Stimulated activated naive B cell treated with anti-CD40 and anti-IgM and Interleukin-4, amounts not matched to agents 10 μg/mL and 1 μg/mL and 100 μg/mL, for 72 hours (primary cell): Measurements from ENCODE around the gene SPTSSA.
"Not testable (repeated sequence)": the region's sequence is repeated elsewhere in the genome, so short reads cannot be mapped to it uniquely, and the experiment has no call there.

Experiments
- ATAC-seq, 2 donors: fragments of 150-1000 bp; cut with Tn5 transposase; replicated peaks; 2 replicates each; pipeline ENCODE4 v1.10.0; 2021; ENCODE audit warnings: moderate library complexity in 1 of 2
- DNase-seq: peaks from one replicate; pipeline ENCODE4 v3.0.0; 2021
- H3K27ac Mint-ChIP-seq: one replicate; pipeline ENCODE4 v1.8.0; 2022; ENCODE audit warnings: mild to moderate bottlenecking, mixed read lengths
- H3K27me3 Mint-ChIP-seq, 2 donors: one replicate each; pipeline ENCODE4 v1.8.0; 2022; ENCODE audit warnings: mixed read lengths in 2 of 2
- H3K36me3 Mint-ChIP-seq, 2 donors: one replicate each; pipeline ENCODE4 v1.8.0; 2022; ENCODE audit warnings: mixed read lengths in 2 of 2, mild to moderate bottlenecking in 1 of 2
- H3K4me1 Mint-ChIP-seq, 2 donors: one replicate each; pipeline ENCODE4 v1.8.0; 2022; ENCODE audit warnings: mixed read lengths in 2 of 2, mild to moderate bottlenecking in 1 of 2
- H3K4me3 Mint-ChIP-seq, 2 donors: one replicate each; pipeline ENCODE4 v1.8.0; 2022; ENCODE audit warnings: mild to moderate bottlenecking in 2 of 2, mixed read lengths in 2 of 2, moderate library complexity in 1 of 2
- H3K9me3 Mint-ChIP-seq, 2 donors: one replicate each; pipeline ENCODE4 v1.8.0; 2022; ENCODE audit warnings: mixed read lengths in 2 of 2, mild to moderate bottlenecking in 1 of 2

The SPTSSA gene

DNA sequence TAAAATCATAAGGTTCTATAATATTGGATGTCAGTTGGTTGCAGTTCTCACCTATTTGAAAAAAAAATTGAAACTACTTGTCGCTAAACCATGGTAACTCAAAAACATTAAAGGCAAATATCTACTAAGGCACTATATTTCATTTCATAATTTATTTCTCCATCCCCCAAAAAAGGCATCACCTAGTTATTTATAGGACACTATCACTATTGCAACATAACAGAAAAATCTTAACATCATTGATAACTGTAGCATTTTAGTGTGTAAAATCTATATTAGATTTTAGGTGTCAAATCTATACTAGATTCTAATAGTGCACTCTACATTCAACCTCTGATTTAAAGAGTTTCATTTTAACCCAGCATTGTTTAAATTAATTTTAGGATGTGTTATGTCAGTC, 1.7 kb downstream of the SPTSSA start:
- Mint-ChIP-seq H3K4me1 (peaks cover 9 to 17% of the 10 kb centered on the region in 2 donors), H3K27ac (no peak overlapping the region), H3K4me3 (peak overlapping the region in 1 of 2 donors; percentile 84), H3K36me3 (peaks cover 2 to 4% of the 10 kb centered on the region in 2 donors), H3K9me3 (no peaks in the 10 kb centered on the region), H3K27me3 (no peaks in the 10 kb centered on the region)
- ATAC-seq = no peak
- DNase-seq = no peak

DNA sequence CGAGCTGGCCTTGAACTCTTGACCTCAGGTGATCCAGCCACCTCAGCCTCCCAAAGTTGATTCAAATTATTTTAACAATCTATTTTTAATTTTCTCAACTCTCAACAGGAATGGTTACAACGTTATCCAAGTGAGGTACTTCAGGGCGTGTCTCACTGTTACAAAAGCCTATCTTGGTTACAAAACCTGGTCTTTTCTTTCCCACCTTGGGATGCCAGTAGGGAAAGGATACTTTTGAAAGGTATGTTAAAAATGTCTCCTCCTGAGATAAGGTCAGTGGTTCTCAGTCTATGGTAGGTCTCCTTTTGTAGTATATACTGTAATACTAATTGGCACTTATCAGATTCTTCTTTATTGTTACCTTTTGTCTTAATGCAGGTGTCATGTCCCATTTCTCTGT, 4.9 kb downstream of the SPTSSA start:
- no peaks in the 10 kb centered on the region for H3K27me3 Mint-ChIP-seq
- ATAC-seq (no peak), DNase-seq (no peak)
- peaks cover 2 to 13% of the 10 kb centered on the region in 2 donors for H3K36me3 Mint-ChIP-seq
- no peak overlapping the region for H3K4me3 Mint-ChIP-seq
- no peak overlapping the region for H3K27ac Mint-ChIP-seq
- no peaks in the 10 kb centered on the region for H3K9me3 Mint-ChIP-seq
- H3K4me1 Mint-ChIP-seq = peaks cover 8 to 17% of the 10 kb centered on the region in 2 donors

DNA sequence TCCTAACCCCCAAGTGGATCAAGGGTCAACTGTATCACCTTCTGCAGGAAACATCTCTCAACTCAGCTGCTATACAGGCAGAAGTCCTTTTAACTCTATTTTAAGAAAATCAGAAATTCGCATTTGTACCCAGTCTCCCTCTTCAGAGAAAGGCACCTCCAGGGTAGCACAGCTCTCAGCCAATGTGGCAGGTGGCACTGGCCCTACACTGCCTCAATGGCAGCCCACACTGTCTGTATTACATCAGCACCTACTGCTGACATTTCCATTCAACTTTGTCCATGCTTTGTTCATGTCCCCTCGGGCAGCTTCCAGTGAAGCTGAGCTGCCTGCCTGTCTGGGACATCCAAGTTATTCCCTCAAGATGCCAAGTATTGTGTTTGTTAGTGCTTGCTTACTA, 8.8 kb downstream of the SPTSSA start:
- Mint-ChIP-seq H3K27ac (no peak overlapping the region), H3K4me1 (peaks cover 1 to 5% of the 10 kb centered on the region in 2 donors), H3K27me3 (no peaks in the 10 kb centered on the region), H3K4me3 (no peak overlapping the region), H3K36me3 (peaks cover 5 to 21% of the 10 kb centered on the region in 2 donors), H3K9me3 (no peaks in the 10 kb centered on the region)
- DNase-seq (no peak), ATAC-seq (no peak)

DNA sequence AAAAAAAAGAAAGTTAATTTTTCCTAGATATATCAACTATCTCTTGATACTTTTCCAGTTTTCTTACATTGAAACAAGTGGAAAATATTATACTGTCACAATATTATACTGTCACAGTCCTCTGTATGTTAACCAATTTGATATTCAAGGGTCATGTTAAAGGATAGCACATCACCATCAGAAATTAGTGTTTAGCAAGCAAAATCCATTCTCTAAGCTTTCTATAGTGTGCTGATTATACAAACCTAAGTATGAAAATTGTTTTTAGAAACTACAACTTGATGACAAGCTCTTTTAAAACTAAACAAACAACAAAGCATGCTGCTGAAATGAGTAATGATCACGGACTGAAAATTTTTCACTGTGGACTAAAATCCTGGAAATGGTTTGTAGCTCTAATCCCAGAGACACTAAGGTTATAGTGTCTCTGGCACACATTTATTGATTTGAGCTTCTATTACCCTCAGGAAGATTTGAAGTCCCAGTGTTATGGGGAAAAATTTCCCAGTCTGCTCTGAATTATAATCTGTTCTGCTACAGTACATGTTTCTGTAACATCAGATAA, 9.7 kb downstream of the SPTSSA start:
- ATAC-seq (no peak), DNase-seq (no peak)
- H3K9me3 Mint-ChIP-seq = no peaks in the 10 kb centered on the region
- H3K4me1 Mint-ChIP-seq = peaks cover 1 to 5% of the 10 kb centered on the region in 2 donors
- peaks cover 9 to 24% of the 10 kb centered on the region in 2 donors for H3K36me3 Mint-ChIP-seq
- H3K27ac Mint-ChIP-seq = no peak overlapping the region
- H3K4me3 Mint-ChIP-seq = no peak overlapping the region
- H3K27me3 Mint-ChIP-seq = no peaks in the 10 kb centered on the region

DNA sequence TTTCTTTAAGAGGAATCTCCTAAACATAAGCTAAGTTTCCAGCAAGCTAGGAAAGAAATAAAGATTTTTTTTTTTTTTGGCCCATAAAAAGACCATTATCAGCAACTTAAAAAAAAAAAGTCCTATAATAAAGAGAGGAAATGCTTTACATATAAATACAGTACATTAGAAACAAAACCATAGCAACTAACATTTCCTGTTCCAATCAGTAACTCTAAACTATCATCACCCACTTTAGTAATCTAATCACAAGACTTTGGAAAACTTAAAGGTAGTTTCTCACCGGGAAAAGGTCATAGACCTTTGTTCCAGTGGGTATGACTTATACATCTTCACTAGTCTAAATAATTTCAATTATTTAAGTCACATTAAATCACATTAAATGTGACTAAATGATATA, 11.1 kb downstream of the SPTSSA start:
- no peaks in the 10 kb centered on the region for H3K9me3 Mint-ChIP-seq
- no peak for DNase-seq
- H3K27me3 Mint-ChIP-seq = no peaks in the 10 kb centered on the region
- ATAC-seq = no peak
- H3K4me3 Mint-ChIP-seq = no peak overlapping the region
- no peak overlapping the region for H3K27ac Mint-ChIP-seq
- peaks cover 14 to 24% of the 10 kb centered on the region in 2 donors for H3K36me3 Mint-ChIP-seq
- peaks cover 1 to 5% of the 10 kb centered on the region in 2 donors for H3K4me1 Mint-ChIP-seq

DNA sequence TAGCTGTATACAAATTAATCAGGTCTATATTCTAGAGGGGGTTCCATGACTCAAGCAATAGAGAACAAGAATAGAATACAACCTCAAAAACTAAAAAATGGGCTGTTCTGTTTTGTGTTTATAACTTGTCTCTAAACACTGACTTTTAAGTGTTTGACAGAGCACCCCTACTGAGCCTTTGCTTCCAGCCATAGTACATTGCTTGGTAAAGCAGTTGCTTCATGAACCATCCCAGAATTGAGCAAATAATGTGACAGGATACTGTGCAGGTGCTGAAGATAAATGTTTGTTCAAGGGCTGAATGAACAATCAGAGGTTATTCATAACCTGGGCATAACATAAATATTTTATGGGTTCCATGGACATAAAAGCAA, 11.5 kb downstream of the SPTSSA start:
- Mint-ChIP-seq H3K36me3 (peaks cover 12 to 24% of the 10 kb centered on the region in 2 donors), H3K4me1 (peaks cover 1 to 5% of the 10 kb centered on the region in 2 donors), H3K9me3 (no peaks in the 10 kb centered on the region), H3K4me3 (no peak overlapping the region), H3K27ac (no peak overlapping the region), H3K27me3 (no peaks in the 10 kb centered on the region)
- no peak for ATAC-seq
- DNase-seq = no peak

DNA sequence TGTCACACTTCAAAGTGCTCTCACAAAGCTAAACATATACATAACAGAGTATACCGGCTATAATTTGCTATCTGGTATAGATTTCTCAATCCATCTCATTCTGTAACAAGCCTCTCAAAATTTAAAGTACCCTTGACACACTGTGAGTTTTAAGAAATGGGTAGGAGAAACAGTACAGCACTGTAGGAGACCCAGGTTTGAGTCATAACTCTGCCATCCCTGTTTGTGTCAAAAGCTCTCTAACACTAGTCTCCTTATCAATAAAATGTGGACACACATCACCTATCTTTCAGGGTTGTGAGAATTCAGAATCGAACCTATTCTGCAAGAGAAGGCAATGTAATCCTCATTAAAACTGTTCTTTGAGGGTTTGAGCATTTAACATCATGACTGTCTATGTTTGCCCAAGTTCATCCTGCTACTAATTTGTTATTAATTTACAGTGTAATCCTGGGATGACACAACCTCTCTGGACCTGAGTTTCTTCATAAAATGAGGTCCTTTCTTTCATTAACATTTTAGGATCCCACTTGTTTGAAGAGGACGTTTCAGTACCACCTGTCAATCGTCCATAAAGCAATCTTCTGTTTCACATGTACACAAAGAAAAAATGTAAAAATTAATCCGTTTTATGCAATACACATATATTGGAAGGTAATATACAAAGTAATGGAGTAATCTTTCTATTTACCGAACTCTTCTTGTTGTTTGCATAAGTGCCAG, 12.1 kb downstream of the SPTSSA start:
- ATAC-seq = no peak
- no peak overlapping the region for H3K27ac Mint-ChIP-seq
- peaks cover 12 to 24% of the 10 kb centered on the region in 2 donors for H3K36me3 Mint-ChIP-seq

DNA sequence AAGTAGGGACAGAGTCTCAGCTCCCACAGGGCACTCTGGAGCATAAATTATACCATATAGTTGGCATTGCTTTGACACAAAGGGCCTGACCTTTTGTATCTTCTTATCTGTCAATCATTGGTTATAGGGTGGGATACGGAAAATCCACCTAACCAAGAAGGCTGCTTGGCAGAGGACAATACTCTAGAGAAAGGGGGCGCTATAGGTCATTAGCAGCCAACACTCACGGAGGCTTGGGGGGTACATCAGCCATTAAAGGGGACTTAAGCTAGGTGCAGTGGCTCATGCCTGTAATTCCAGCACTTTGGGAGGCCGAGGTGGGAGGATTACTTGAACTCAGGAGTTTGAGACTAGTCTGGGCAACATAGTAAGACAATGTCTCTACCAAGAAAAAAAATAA, 22.9 kb downstream of the SPTSSA start:
- H3K9me3 Mint-ChIP-seq = no peaks in the 10 kb centered on the region
- H3K36me3 Mint-ChIP-seq = peaks cover 13 to 24% of the 10 kb centered on the region in 2 donors
- H3K4me1 Mint-ChIP-seq = peaks cover 17 to 21% of the 10 kb centered on the region in 2 donors
- no peak overlapping the region for H3K4me3 Mint-ChIP-seq
- no peak overlapping the region for H3K27ac Mint-ChIP-seq
- DNase-seq (no peak), ATAC-seq (no peak)
- H3K27me3 Mint-ChIP-seq = no peaks in the 10 kb centered on the region

More for the DNA sequence above, 12.1 kb downstream of the SPTSSA start:
- H3K9me3 Mint-ChIP-seq = no peaks in the 10 kb centered on the region
- no peaks in the 10 kb centered on the region for H3K27me3 Mint-ChIP-seq
- DNase-seq = no peak
- no peak overlapping the region for H3K4me3 Mint-ChIP-seq
- peaks cover 1 to 5% of the 10 kb centered on the region in 2 donors for H3K4me1 Mint-ChIP-seq

DNA sequence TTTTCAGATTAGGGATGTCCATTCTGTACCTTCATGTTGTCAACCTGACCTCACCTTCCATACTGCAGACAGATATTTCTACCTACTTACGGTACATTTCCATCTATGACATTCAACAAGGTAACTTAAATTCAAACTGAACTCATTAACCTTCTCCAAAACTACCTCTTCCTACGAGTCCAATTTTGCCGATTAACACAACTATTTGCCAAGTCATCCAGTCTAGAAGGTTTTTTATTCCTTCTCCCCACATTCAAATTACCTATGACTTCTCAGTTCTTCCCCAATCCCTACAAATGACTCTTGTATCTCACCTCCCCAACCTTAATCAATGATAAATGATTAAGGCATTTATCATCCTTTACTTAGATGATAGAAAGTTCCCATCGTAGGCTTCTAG, 23.6 kb downstream of the SPTSSA start:
- ATAC-seq (no peak), DNase-seq (no peak)
- peaks cover 17 to 21% of the 10 kb centered on the region in 2 donors for H3K4me1 Mint-ChIP-seq
- peaks cover 10 to 24% of the 10 kb centered on the region in 2 donors for H3K36me3 Mint-ChIP-seq
- no peaks in the 10 kb centered on the region for H3K27me3 Mint-ChIP-seq
- no peak overlapping the region for H3K27ac Mint-ChIP-seq
- no peaks in the 10 kb centered on the region for H3K9me3 Mint-ChIP-seq
- H3K4me3 Mint-ChIP-seq = no peak overlapping the region

DNA sequence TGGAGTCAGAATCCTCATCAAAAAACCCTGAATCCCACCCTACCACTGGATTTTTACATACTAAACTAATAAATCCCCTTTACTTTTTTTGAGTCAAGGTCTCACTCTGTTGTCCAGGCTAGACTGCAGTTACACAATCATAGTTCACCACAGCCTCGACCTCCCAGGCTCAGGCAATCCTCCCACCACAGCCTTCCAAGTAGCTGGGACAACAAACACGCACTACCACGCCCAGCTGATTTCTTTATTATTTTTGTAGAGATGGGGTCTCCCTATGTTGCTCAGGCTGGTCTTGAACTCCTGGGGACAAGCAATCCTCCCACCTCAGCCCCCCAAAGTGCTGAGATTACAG, 24.3 kb downstream of the SPTSSA start:
- peaks cover 9 to 26% of the 10 kb centered on the region in 2 donors for H3K36me3 Mint-ChIP-seq
- DNase-seq = no peak
- ATAC-seq = no peak
- H3K4me1 Mint-ChIP-seq = peaks cover 17 to 21% of the 10 kb centered on the region in 2 donors
- no peaks in the 10 kb centered on the region for H3K27me3 Mint-ChIP-seq
- H3K9me3 Mint-ChIP-seq = no peaks in the 10 kb centered on the region
- H3K27ac Mint-ChIP-seq = no peak overlapping the region
- no peak overlapping the region for H3K4me3 Mint-ChIP-seq

DNA sequence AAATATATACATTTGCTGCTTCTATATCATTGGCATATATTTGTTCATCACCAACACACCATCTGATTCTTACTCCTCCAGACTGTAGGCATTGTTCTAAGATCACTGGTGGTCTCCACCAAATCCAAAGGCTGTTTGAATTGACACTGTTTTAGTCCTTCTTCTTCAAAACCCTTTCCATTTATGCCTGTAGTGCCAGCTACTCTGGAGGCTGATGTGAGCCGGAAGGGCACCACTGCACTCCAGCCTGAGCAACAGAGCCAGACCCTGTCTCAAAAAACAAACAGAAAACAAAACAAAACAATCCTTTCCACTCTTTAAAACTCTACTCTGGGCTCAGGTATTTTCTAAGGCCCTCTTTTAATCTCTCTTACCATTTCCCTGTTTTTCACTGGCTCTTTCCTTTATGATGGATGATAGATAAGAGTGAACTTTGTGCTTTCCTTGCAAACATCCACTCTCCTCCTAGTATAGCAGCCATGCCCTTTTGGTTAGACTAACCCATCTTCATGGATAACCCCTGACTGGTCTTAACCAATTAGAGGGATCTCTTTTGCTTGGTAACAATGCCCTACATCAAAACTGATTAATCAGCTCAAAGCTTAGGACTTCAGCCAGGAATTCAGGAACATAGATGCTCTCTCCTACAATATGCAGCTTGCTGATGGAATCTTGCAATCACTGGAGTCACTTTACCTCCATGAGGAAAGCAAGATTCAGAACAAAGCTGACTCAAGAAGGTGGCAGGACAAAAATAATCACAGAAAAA, 24.9 kb downstream of the SPTSSA start:
- Mint-ChIP-seq H3K4me1 (peaks cover 17 to 21% of the 10 kb centered on the region in 2 donors), H3K4me3 (no peak overlapping the region), H3K27ac (no peak overlapping the region), H3K9me3 (no peaks in the 10 kb centered on the region), H3K36me3 (peaks cover 5 to 22% of the 10 kb centered on the region in 2 donors), H3K27me3 (no peaks in the 10 kb centered on the region)
- DNase-seq (no peak), ATAC-seq (no peak)

DNA sequence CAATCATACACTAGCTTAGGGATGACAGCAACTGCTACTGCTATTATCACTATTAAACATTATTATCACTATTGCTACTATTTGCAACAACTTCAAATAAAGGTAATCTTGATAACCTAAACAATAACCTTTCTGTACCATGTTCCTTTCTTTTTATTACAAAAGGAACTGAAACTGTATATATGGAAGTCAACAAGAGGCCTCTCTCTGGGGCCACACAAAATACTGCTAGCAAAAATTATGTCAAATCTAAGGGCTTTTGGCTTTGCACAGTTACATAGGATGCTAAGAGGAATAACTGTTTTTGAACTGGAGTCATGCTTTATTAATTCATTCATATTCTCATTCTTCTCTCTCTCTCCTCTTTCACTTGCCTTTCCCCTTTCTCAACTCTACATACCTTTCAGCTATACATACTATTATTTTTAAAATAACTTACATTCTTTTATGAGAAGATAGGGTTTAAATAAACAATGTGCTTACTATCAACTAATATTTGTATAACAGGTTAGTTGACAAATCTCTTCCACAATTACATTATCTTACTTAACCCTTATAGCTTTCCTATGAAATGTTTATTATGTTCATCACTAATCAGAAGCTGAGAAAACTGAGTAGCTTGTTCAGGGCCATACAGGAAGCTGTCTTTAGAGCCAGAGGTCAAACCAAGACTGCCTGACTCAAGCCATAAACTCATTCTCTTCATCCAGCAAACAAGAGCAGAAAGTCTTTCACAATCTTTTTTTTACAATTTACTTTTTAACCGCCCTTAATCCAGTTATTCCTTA, 25.7 kb downstream of the SPTSSA start:
- DNase-seq (no peak), ATAC-seq (peak in 1 of 2 donors; percentile 58)
- H3K9me3 Mint-ChIP-seq = no peaks in the 10 kb centered on the region
- peaks cover 13 to 21% of the 10 kb centered on the region in 2 donors for H3K4me1 Mint-ChIP-seq
- no peak overlapping the region for H3K4me3 Mint-ChIP-seq
- H3K27ac Mint-ChIP-seq = no peak overlapping the region
- no peaks in the 10 kb centered on the region for H3K27me3 Mint-ChIP-seq
- H3K36me3 Mint-ChIP-seq = peaks cover 4 to 17% of the 10 kb centered on the region in 2 donors

DNA sequence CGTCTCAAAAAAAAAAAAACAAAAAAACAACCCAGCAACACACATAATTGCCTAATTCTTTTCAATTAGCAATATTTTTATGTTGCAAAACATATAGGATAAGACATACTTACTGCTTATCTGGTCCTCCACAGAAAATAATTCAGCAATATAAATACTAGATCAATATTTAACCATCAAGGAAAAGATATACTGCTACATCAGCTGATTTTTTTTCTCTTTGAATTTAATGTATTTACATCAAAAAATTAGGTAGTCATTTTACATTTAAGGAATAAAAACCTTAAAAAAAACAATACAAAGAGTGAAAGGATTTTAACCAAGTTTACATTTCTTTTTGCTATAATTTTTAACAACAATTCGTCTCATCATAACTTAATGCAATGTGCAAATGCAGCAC, 28.1 kb downstream of the SPTSSA start:
- H3K4me1 Mint-ChIP-seq = peaks cover 13 to 21% of the 10 kb centered on the region in 2 donors

DNA sequence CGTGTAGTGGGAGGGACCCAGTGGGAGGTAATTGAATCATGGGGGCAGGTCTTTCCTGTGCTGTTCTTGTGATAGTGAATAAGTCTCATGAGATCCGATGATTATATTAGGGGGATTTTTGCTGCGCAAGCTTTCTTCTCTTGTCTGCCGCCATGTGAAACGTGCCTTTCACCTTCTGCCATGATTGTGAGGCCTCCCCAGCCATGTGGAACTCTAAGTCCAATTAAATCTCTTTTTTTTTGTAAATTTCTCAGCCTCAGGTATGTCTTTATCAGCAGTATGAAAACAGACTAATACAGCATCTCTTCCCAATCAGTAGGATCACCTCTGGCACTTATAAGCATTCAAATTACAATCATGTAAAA, 34.0 kb downstream of the SPTSSA start:
- H3K27me3 Mint-ChIP-seq, H3K4me1 Mint-ChIP-seq, DNase-seq, H3K9me3 Mint-ChIP-seq, ATAC-seq, H3K4me3 Mint-ChIP-seq, H3K36me3 Mint-ChIP-seq, H3K27ac Mint-ChIP-seq: not testable (repeated sequence)

More for the DNA sequence above, 28.1 kb downstream of the SPTSSA start:
- Mint-ChIP-seq H3K9me3 (no peaks in the 10 kb centered on the region), H3K36me3 (peaks cover 4 to 16% of the 10 kb centered on the region in 2 donors), H3K27ac (no peak overlapping the region), H3K27me3 (no peaks in the 10 kb centered on the region), H3K4me3 (no peak overlapping the region)
- no peak for ATAC-seq
- DNase-seq = no peak
